GM12872 (cell line): ENCODE measurements around the gene PSTPIP1.
A peak's percentile ranks its signal among the peaks of the same experiment; 100 is the strongest.

Source experiments
- TF ChIP-seq, protein P1 (sequence below): IDR thresholded peaks from 3 replicates; pipeline ENCODE4 v1.5.1; 2011; ENCODE audit warnings: low read depth, mild to moderate bottlenecking, low read length, moderate library complexity; ENCODE audit not compliant: insufficient read depth

PSTPIP1 gene

DNA sequence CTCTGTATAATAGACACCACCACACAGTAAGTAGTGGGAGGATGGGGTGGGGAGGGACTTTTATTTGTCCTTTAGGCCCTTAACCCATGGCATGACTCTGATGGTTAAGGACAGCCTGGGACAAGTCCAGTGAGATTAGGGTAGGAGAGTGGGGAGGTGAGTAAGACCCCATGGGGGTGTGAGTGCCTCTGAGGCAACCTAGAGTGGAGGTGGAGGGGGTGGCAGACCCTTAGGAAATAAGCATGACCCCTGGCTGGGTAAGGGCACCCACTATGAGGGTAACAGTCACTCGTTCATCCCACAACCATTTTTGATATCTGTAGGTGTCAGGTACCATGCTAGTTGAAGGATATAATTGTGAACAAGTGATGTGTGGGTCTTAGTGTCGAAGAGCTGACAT is 21.0 kb upstream of the PSTPIP1 start:
- TF ChIP-seq, protein P1, sequence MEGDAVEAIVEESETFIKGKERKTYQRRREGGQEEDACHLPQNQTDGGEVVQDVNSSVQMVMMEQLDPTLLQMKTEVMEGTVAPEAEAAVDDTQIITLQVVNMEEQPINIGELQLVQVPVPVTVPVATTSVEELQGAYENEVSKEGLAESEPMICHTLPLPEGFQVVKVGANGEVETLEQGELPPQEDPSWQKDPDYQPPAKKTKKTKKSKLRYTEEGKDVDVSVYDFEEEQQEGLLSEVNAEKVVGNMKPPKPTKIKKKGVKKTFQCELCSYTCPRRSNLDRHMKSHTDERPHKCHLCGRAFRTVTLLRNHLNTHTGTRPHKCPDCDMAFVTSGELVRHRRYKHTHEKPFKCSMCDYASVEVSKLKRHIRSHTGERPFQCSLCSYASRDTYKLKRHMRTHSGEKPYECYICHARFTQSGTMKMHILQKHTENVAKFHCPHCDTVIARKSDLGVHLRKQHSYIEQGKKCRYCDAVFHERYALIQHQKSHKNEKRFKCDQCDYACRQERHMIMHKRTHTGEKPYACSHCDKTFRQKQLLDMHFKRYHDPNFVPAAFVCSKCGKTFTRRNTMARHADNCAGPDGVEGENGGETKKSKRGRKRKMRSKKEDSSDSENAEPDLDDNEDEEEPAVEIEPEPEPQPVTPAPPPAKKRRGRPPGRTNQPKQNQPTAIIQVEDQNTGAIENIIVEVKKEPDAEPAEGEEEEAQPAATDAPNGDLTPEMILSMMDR, result no peak

DNA sequence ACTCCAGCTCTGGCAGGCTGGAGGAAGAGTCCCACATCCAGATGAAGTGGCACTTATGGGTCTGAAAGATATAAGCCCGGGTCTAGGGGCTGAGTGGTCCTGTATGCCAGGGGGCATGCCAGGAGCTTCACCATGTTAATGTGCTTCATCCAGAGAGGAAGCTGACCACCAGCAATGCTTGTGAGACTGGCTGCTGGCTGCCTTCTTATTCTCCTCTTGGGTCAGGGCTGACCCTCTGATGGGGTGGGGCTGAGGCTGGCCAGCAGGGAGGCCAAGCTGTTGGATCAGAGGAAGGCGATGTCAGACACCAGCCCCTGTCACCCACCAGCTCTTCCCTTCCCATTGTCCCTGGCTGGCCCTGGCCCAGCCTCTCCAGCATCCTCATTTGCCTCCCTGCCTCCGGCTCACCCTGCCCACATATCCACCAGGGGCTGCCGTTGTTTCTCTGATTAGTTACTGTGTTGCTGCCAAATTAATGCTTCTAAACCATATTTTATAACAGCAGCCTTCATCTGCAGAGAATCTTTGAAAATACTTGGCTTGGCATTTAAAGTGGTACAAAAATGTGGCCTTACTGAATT is 20.4 kb upstream of the PSTPIP1 start:
- TF ChIP-seq, protein P1, result peak; percentile 19; the same call in 1 of the 3 replicates

DNA sequence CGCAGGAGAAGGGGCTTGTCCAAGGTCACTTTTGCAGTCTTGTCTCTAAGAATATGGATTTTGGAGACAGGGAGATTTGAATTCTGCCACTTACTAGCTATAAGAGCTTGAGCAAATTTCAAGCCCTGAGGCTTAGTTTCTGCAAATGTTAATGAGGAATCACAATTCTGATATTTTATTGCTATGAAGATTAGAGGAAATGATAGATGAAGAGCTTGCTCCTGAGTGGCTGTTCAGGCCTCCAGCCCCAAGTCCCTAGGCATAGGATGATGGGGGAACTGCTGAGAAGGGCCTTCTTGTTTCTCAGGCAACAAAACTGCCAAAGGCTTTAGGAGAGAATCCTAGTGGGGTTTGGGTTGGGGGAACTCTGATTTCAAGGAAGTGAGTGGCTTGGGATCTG is 18.8 kb upstream of the PSTPIP1 start:
- TF ChIP-seq, protein P1, result no peak

DNA sequence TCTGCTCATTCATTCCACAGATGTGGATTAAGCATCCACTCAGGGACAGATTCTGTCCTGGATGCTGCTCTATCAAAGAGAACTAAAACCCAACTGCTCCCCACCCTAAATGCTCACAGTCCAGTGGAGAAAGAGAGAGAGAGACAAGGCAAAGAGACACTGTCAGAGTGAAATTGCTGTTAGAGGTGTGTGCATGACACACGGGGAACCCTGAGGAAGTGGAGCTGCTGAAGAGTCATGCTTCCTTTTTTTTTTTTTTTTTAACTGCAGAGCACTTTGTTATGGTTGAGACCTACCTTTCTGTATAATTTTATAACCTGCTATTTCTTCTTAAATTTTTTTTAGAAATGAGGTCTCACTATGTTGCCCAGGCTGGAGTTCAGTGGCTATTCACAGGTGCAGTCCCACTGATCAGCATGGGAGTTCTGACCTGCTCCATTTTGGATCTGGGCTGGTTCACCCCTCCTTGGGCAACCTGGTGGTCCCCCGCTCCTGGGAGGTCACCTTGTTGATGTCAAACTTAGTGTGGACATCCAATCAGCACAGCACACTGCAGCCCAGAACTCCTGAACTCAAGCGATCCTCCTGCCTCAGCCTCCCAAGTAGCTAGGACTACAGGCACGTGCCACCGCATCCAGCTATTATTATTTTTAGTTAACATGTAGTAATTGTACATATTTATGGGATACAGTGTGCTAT is 18.2 kb upstream of the PSTPIP1 start:
- TF ChIP-seq, protein P1, result no peak

DNA sequence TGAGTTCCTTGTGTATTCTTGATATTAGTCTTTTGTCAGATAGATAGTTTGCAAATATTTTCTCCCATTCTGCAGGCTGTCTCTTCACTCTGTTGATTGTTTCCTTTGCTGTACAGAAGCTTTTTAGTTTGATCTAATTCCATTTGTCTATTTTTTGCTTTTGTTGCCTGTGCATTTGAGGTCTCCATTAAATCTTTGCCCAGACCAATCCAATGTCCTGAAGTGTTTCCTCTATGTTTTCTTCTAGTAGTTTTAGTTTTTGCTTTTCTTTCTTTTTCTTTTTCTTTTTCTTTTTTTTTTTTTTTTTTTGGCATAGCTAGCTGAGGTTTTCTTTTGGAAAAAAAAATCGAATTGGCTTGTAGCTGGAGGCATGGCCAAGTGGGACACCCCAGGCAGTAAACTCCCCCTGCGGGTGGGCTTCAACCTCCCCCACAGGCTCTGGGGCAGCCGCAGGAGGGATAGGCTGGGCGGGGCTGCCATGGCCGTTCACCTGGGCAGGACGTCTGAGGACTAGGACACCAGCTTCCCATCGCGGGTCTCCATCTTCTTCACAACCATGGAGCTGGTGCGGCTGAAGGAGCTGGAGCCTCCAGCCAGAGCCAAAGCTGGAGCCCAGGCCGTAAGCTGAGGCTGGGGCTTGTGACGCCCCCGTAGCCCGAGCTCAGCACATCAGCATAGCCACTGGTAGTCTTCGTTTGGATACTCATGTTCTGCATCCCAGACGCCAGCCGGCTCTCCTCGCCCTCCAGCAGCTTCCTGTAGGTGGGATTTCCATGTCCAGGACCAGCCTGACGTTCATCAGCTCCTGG is 16.2 kb upstream of the PSTPIP1 start:
- TF ChIP-seq, protein P1, result no peak

DNA sequence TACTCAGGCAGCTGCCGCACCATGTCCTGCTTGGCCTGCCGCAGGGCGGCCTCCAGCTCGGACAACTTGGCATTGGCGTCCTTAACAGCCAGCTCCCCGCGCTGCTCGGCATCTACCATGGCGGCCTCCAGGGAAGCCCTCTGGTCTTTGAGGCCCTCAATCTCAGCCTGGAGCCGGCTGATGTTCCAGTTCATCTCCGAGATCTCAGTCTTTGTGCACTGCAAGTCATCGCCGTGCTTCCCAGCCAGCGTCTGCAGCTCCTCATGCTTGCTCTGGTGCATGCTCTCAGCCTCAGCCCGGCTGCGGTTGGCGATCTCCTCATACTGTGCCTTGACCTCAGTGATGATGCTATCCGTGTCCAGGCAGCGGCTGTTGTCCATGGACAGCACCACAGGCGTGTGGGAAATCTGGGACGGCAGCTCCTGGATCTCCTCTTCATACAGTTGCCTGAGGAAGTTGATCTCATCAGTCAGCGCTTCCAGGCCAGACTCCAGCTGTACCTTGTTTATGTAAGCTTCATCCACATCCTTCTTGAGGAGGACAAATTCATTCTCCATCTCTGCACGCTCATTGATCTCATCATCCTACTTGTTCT is 15.5 kb upstream of the PSTPIP1 start:
- TF ChIP-seq, protein P1, result no peak

DNA sequence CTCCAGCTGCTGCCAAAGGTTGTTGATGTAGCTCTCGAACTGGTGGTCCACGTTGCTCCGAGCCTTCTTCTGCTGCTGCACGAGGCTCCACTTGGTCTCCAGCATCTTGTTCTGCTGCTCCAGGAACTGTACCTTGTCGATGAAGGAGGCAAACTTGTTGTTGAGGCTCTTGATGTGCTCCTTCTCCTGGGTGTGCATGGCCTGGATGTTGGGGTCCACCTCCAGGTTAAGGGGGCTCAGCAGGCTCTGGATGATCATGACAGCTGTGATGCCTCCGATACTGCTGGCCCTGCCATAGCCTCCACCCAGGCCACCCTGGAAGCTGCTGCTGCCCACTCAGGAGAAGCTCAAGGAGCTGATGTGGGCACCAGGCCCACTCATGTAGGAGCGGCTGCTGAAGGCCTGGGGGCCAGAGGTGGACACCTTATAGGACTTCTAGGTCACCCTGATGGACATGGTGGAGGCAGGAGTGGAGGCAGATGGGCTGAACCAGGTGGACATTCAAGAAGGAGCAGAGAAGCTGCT is 14.9 kb upstream of the PSTPIP1 start:
- TF ChIP-seq, protein P1, result no peak
